ENCODE measurements around the gene SPATA2L. TPM values are rescaled to one million over a fixed set of nuclear protein-coding genes. Genes with fewer than 3 reads are reported as not detected.
"Not testable (repeated sequence)": the region's sequence is repeated elsewhere in the genome, so short reads cannot be mapped to it uniquely, and the experiment has no call there.

SPATA2L gene
- total RNA-seq, 1 donor = 14.8 TPM

DNA sequence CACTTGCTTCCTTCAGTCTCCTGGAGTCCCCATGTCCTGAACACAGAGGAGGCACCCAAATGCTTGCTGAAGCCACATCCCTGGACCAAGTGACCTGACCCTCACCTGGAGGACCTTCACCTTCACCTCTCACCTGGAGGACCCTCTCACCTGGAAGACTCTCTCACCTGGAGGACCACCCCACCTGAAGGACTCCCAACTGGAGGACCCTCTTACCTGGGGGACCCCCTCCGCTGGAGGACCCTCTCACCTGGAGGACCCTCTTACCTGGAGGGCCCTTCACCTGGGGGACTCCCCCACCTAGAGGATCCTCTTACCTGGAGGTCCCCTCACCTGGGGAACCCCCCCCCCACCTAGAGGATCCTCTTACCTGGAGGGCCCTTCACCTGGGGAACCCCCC lies 15.6 kb downstream of the SPATA2L start:
- H3K27ac ChIP-seq (ENCODE audit: low read depth, low read length) = no peak overlapping the region
- peak; percentile 75 for DNase-seq (ENCODE audit: insufficient read length, low spot score, missing footprints)
- no peak overlapping the region for H2AFZ ChIP-seq (ENCODE audit: low read length)
- peaks cover 16% of the 10 kb centered on the region for H4K20me1 ChIP-seq (ENCODE audit: insufficient read depth, low read length)
- H3K4me2 ChIP-seq (ENCODE audit: insufficient read depth, low read length) = peak overlapping the region; percentile 95
- peaks cover 20% of the 10 kb centered on the region for H3K36me3 ChIP-seq (ENCODE audit: insufficient read depth, low read length)
- no peaks in the 10 kb centered on the region for H3K9me3 ChIP-seq (ENCODE audit: low read depth, low read length)
- H3K4me3 ChIP-seq (ENCODE audit: insufficient read depth, low read length) = no peak overlapping the region
- peaks cover 9% of the 10 kb centered on the region for H3K4me1 ChIP-seq (ENCODE audit: insufficient read depth, low read length)
- H3K27me3 ChIP-seq (ENCODE audit: insufficient read depth, low read length) = no peaks in the 10 kb centered on the region
- H3K79me2 ChIP-seq (ENCODE audit: insufficient read depth, low read length) = peaks cover 26% of the 10 kb centered on the region
- TF ChIP-seq, protein P1, sequence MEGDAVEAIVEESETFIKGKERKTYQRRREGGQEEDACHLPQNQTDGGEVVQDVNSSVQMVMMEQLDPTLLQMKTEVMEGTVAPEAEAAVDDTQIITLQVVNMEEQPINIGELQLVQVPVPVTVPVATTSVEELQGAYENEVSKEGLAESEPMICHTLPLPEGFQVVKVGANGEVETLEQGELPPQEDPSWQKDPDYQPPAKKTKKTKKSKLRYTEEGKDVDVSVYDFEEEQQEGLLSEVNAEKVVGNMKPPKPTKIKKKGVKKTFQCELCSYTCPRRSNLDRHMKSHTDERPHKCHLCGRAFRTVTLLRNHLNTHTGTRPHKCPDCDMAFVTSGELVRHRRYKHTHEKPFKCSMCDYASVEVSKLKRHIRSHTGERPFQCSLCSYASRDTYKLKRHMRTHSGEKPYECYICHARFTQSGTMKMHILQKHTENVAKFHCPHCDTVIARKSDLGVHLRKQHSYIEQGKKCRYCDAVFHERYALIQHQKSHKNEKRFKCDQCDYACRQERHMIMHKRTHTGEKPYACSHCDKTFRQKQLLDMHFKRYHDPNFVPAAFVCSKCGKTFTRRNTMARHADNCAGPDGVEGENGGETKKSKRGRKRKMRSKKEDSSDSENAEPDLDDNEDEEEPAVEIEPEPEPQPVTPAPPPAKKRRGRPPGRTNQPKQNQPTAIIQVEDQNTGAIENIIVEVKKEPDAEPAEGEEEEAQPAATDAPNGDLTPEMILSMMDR (IDR thresholded peaks at IDR 0.05; ENCODE audit: extremely low read depth, low read depth, low read length) = no peak

DNA sequence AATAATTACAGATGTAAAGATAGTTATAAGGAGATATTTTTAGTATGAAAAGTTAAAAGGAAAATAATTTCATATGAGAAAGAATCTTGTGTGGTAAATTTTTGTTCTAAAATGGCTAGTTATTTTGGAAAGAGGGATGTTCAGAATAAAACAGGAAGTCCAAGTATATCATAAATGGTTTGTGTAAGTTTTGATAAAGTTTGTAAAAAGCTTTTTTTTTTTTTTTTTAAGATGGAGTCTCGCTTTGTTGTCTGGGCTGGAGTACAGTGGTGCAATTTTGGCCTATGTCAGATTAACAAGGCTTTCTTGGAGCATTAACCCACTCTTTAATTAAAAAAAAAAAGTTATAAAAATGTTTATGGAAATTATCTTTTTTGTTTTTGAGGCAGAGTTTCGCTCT lies 23.2 kb downstream of the SPATA2L start:
- no peak overlapping the region for H3K4me3 ChIP-seq (ENCODE audit: insufficient read depth, low read length)
- no peaks in the 10 kb centered on the region for H3K36me3 ChIP-seq (ENCODE audit: insufficient read depth, low read length)
- no peaks in the 10 kb centered on the region for H3K4me1 ChIP-seq (ENCODE audit: insufficient read depth, low read length)
- H3K79me2 ChIP-seq (ENCODE audit: insufficient read depth, low read length) = no peaks in the 10 kb centered on the region
- DNase-seq (ENCODE audit: insufficient read length, low spot score, missing footprints) = no peak
- H2AFZ ChIP-seq (ENCODE audit: low read length) = no peak overlapping the region
- H3K9me3 ChIP-seq (ENCODE audit: low read depth, low read length) = no peaks in the 10 kb centered on the region
- H3K4me2 ChIP-seq (ENCODE audit: insufficient read depth, low read length) = no peak overlapping the region
- no peaks in the 10 kb centered on the region for H4K20me1 ChIP-seq (ENCODE audit: insufficient read depth, low read length)
- H3K27me3 ChIP-seq (ENCODE audit: insufficient read depth, low read length) = no peaks in the 10 kb centered on the region
- H3K27ac ChIP-seq (ENCODE audit: low read depth, low read length) = no peak overlapping the region
- TF ChIP-seq, protein P1 (IDR thresholded peaks at IDR 0.05; ENCODE audit: extremely low read depth, low read depth, low read length) = no peak

DNA sequence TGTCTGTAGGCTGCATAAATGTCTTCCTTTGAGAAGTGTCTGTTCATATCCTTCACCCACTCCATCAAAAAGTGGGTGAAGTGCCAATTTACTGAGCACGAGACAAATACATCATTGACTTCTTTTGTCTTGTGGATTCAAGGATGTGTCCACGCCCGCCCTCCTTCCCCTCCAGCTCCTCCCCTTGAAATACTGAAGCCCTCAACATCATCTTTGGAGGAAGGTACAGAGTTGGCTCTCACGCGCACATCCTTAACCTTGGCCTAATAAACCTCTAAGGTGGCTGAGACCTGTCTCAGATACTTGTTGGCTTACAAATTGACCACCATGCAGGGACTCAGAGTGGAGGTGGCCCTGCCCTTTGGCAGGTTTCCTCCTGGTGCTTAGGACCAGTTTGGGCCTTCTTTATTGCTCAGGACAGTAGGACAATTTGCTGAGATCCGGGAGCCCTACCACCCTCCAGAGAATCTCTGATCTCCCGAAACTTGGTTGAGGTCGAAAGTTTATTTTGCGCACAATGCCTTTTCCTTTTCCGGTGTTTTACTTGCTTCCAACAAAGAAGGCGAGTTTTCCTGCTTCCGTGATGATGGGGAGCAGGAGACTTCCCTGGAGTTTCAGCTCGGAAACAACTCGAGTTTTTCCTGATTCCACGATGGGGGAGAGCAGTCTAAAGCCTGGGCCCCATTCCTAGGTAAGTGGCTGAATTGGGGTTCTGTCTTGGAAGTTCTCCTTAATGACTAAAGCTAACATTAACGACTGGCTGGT lies 29.1 kb downstream of the SPATA2L start:
- Histone ChIP-seq H3K27me3 (ENCODE audit: insufficient read depth, low read length) (no peaks in the 10 kb centered on the region), H4K20me1 (ENCODE audit: insufficient read depth, low read length) (no peaks in the 10 kb centered on the region), H3K79me2 (ENCODE audit: insufficient read depth, low read length) (no peaks in the 10 kb centered on the region), H3K4me1 (ENCODE audit: insufficient read depth, low read length) (no peaks in the 10 kb centered on the region), H3K27ac (ENCODE audit: low read depth, low read length) (no peak overlapping the region), H3K4me3 (ENCODE audit: insufficient read depth, low read length) (no peak overlapping the region), H2AFZ (ENCODE audit: low read length) (no peak overlapping the region), H3K4me2 (ENCODE audit: insufficient read depth, low read length) (no peak overlapping the region), H3K36me3 (ENCODE audit: insufficient read depth, low read length) (no peaks in the 10 kb centered on the region), H3K9me3 (ENCODE audit: low read depth, low read length) (no peaks in the 10 kb centered on the region)
- TF ChIP-seq, protein P1 (IDR thresholded peaks at IDR 0.05; ENCODE audit: extremely low read depth, low read depth, low read length) = no peak
- no peak for DNase-seq (ENCODE audit: insufficient read length, low spot score, missing footprints)

DNA sequence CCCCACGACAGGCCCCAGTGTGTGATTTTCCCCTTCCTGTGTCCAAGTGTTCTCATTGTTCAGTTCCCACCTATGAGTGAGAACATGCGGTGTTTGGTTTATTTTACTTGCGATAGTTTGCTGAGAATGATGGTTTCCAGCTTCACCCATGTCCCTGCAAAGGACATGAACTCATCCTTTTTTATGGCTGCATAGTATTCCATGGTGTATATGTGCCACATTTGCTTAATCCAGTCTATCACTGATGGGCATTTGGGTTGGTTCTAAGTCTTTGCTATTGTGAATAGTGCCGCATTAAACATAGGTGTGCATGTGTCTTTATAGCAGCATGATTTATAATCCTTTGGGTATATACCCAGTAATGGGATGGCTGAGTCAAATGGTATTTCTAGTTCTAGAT lies 29.9 kb downstream of the SPATA2L start:
- not testable (repeated sequence) for H3K4me2 ChIP-seq (ENCODE audit: insufficient read depth, low read length); H3K79me2 ChIP-seq (ENCODE audit: insufficient read depth, low read length); H2AFZ ChIP-seq (ENCODE audit: low read length); H3K4me1 ChIP-seq (ENCODE audit: insufficient read depth, low read length); H3K27me3 ChIP-seq (ENCODE audit: insufficient read depth, low read length); H3K36me3 ChIP-seq (ENCODE audit: insufficient read depth, low read length); H4K20me1 ChIP-seq (ENCODE audit: insufficient read depth, low read length); H3K9me3 ChIP-seq (ENCODE audit: low read depth, low read length); H3K27ac ChIP-seq (ENCODE audit: low read depth, low read length); DNase-seq (ENCODE audit: insufficient read length, low spot score, missing footprints); H3K4me3 ChIP-seq (ENCODE audit: insufficient read depth, low read length)
